Body of pancreas (tissue), 4 donors: ENCODE measurements around the gene SHF. TPM values are rescaled to one million over a fixed set of nuclear protein-coding genes. Genes with fewer than 3 reads are reported as not detected.

Experiments
- ATAC-seq: fragments of 150-250 bp; one replicate; pipeline ENCODE4 v1.9.1; 2016
- DNase-seq, 4 donors: peaks; one replicate each; pipeline ENCODE4 v3.0.0-alpha.2; 2019
- H3K27ac ChIP-seq, 4 donors: fragments of 200-600 bp; sonication (generic); 1 replicate in 3 of 4; 2 replicates in 1 of 4; pipeline versions ENCODE4 v1.5.1 to v1.6.1; 2016 to 2019; ENCODE audit warnings: mild to moderate bottlenecking in 1 of 4, mixed read lengths in 1 of 4, moderate library complexity in 1 of 4
- H3K27me3 ChIP-seq, 2 donors: fragments of 200-600 bp; sonication (generic); one replicate each; pipeline ENCODE4 v1.6.0; 2016; ENCODE audit warnings: mild to moderate bottlenecking in 1 of 2
- H3K36me3 ChIP-seq, 2 donors: fragments of 200-600 bp; sonication (generic); replicated peaks in 1 of 2; 2 replicates each; pipeline ENCODE4 v1.5.1; 2016; ENCODE audit warnings: low read depth in 2 of 2; ENCODE audit not compliant: insufficient read depth in 1 of 2
- H3K4me1 ChIP-seq: fragments of 200-600 bp; sonication (generic); one replicate; pipeline ENCODE4 v1.6.0; 2016
- H3K4me3 ChIP-seq, 2 donors: fragments of 200-600 bp; sonication (generic); 1 replicate in 1 of 2; 2 replicates in 1 of 2; pipeline ENCODE4 v1.5.1; 2016 to 2019
- H3K9me3 ChIP-seq, 3 donors: fragments of 200-600 bp; sonication (generic); 1 replicate in 2 of 3; 2 replicates in 1 of 3; pipeline ENCODE4 v1.5.1; 2016
- CTCF ChIP-seq, 7 experiments: fragments of 450-650 bp in 4 of 7; fragments of 200-600 bp in 3 of 7; sonication (generic) in 3 of 7; IDR thresholded peaks; one replicate each; pipeline ENCODE4 v1.5.1; 2016 to 2019; ENCODE audit warnings: antibody characterized with exemption in 7 of 7
- POLR2A ChIP-seq, 3 donors: fragments of 450-650 bp; IDR thresholded peaks; one replicate each; pipeline ENCODE4 v1.6.1; 2016; ENCODE audit warnings: antibody characterized with exemption in 3 of 3, mild to moderate bottlenecking in 2 of 3
- WGBS, 2 donors: methylation state at CpG; one replicate each; pipeline ENCODE4 v1.1.5; 2017; 5-methylcytosine and 5-hydroxymethylcytosine counted together
- intact Hi-C: fragments of 100-400 bp; cut with DNase I; formaldehyde crosslinking; loops from one replicate; pipeline ENCODE4 v1.15.1; 2023
- total RNA-seq, 2 donors: library from RNA; depleted of rRNA; stranded (reverse); fragments of >200 nt; gene quantifications; one replicate each; pipeline ENCODE4 v1.1.0, GENCODE V29; 2016

Gene SHF
- total RNA-seq, 2 donors from 2014 or later, result 2.0 to 2.9 TPM

GRCh38 chr15:45183511-45183910 lies 4.3 kb downstream of the SHF start:
- Histone ChIP-seq H3K9me3 (no peaks in the 10 kb centered on the region), H3K4me3 (no peak overlapping the region), H3K36me3 (no peaks in the 10 kb centered on the region), H3K27me3 (no peaks in the 10 kb centered on the region), H3K27ac (no peak overlapping the region), H3K4me1 (peaks cover 12% of the 10 kb centered on the region)
- 87 to 100% methylated on average over 1 to 2 of the region's 2 CpGs for WGBS, 2 donors
- intact Hi-C loops, result no loop called here
- no peak for ATAC-seq
- no peak for TF ChIP-seq CTCF (IDR thresholded peaks at IDR 0.05)
- TF ChIP-seq POLR2A (IDR thresholded peaks at IDR 0.05), result no peak
- DNase-seq, result no peak

- no peak for ATAC-seq
- DNase-seq, result no peak
- Histone ChIP-seq H3K27me3 (no peaks in the 10 kb centered on the region), H3K27ac (no peak overlapping the region), H3K4me1 (peaks cover 7% of the 10 kb centered on the region), H3K9me3 (no peaks in the 10 kb centered on the region), H3K36me3 (no peaks in the 10 kb centered on the region), H3K4me3 (no peak overlapping the region)
- no peak for TF ChIP-seq POLR2A (IDR thresholded peaks at IDR 0.05)
- no peak for TF ChIP-seq CTCF (IDR thresholded peaks at IDR 0.05)
- intact Hi-C loops, result no loop called here
- 26 to 57% methylated on average over 1 of the region's 1 CpG for WGBS, 2 donors
Measured at GRCh38 chr15:45182996-45183395, 4.8 kb downstream of the SHF start.

GRCh38 chr15:45181491-45182285 lies 6.1 kb downstream of the SHF start:
- WGBS, 2 donors, result 72 to 78% methylated on average over 9 of the region's 9 CpGs
- no peaks in the 10 kb centered on the region for H3K9me3 ChIP-seq
- no peaks in the 10 kb centered on the region for H3K36me3 ChIP-seq
- intact Hi-C loops, result no loop called here
- no peak for TF ChIP-seq POLR2A (IDR thresholded peaks at IDR 0.05)
- TF ChIP-seq CTCF (IDR thresholded peaks at IDR 0.05), result no peak
- no peak overlapping the region for H3K4me3 ChIP-seq
- H3K27me3 ChIP-seq, result no peaks in the 10 kb centered on the region
- no peak overlapping the region for H3K27ac ChIP-seq
- DNase-seq, result no peak
- ATAC-seq, result no peak
- no peaks in the 10 kb centered on the region for H3K4me1 ChIP-seq

- ATAC-seq, result no peak
- H3K27me3 ChIP-seq, result no peaks in the 10 kb centered on the region
- WGBS, 2 donors, result 83 to 89% methylated on average over 1 to 6 of the region's 8 CpGs
- intact Hi-C loops, result no loop called here
- H3K27ac ChIP-seq, result no peak overlapping the region
- no peak overlapping the region for H3K4me3 ChIP-seq
- H3K9me3 ChIP-seq, result no peaks in the 10 kb centered on the region
- no peak for DNase-seq
- TF ChIP-seq CTCF (IDR thresholded peaks at IDR 0.05) (no peak), POLR2A (IDR thresholded peaks at IDR 0.05) (no peak)
- H3K36me3 ChIP-seq, result no peaks in the 10 kb centered on the region
- H3K4me1 ChIP-seq, result no peaks in the 10 kb centered on the region
Measured at GRCh38 chr15:45180648-45181436, 6.9 kb downstream of the SHF start.
